ENCODE data around the gene GPR15LG.

DNA sequence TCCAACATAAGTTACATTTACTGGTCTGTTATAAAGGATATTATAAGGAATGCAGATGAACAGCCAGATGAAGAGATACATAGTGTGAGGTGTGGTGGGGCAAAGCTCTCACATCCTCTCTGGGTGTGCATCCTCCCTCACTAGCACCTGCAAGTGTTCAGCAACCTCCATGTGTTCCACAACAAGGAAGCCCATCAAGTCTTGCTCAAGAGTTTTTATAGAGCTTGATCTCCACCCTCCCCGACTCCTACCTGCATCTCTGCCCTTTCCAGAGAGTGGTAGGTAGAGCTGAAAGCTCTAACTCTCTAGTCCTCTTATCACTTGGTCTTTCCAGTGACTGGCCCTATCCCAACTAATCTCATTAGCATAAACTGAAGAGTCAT, 46.8 kb upstream of the GPR15LG start:
- TF ChIP-seq POLR2AphosphoS5 (IDR thresholded peaks at IDR 0.05): no peak
- TF ChIP-seq, protein P1, sequence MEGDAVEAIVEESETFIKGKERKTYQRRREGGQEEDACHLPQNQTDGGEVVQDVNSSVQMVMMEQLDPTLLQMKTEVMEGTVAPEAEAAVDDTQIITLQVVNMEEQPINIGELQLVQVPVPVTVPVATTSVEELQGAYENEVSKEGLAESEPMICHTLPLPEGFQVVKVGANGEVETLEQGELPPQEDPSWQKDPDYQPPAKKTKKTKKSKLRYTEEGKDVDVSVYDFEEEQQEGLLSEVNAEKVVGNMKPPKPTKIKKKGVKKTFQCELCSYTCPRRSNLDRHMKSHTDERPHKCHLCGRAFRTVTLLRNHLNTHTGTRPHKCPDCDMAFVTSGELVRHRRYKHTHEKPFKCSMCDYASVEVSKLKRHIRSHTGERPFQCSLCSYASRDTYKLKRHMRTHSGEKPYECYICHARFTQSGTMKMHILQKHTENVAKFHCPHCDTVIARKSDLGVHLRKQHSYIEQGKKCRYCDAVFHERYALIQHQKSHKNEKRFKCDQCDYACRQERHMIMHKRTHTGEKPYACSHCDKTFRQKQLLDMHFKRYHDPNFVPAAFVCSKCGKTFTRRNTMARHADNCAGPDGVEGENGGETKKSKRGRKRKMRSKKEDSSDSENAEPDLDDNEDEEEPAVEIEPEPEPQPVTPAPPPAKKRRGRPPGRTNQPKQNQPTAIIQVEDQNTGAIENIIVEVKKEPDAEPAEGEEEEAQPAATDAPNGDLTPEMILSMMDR (IDR thresholded peaks at IDR 0.05): no peak
- TF ChIP-seq POLR2A (IDR thresholded peaks at IDR 0.05; ENCODE audit: low read depth): no peak
- TF ChIP-seq EP300 (IDR thresholded peaks at IDR 0.05): no peak

All from esophagus muscularis mucosa (tissue), 4 donors.